ENCODE measurements around the gene SOX13.
"Not testable (repeated sequence)": the region's sequence is repeated elsewhere in the genome, so short reads cannot be mapped to it uniquely, and the experiment has no call there.

SOX13 gene

DNA sequence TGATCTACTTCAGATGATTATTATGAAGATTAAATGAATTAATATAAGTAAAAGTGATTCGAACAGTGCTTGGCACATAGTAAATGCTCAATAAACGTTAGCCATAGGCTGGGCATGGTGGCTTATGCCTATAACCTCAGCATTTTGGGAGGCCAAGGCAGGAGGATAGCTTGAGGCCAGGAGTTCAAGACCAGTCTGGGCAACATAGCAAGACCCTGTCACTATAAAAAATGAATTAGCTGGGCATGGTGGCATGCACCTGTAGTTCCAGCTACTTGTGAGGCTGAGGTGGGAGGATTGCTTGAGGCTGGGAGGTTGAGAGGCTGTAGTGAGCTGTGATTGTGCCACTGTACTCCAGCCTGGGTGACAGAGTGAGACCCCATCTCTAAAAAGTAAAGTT, 26.8 kb downstream of the SOX13 start:
- in situ Hi-C loops (cut with MboI; ENCODE audit: low pct_unique_long_range_greater_than_20kb, low sequenced_read_pairs); DNase-seq: not testable (repeated sequence)

DNA sequence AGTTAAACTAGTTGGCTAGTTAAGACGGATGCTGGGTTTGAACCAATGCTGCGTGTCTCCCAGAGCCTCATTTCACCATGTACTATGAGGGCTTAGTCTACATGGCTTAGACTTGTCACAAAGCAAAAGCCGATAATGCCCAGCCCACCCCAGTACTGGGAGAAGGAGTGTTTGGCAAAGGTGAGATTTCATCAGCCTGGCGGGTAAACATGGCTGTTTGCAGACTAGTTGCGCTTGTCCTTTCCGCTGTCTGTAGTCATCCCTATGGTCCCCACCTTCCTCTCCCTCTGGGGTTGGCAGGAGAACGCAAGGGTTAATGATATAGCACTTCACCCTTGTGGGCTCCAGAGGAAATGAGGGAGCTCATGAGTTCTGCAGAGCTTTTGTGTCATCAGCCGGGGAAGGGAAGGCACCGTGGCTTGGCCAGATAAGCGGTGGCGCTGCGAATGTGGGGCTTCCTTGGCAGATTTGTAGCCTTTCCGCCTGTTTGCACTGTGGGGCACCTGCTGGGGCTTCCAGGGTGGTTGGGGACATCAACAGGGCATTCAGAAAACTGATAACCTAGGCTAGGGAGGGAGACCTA, 29.2 kb downstream of the SOX13 start:
- DNase-seq, result peak; percentile 12
- in situ Hi-C loops (cut with MboI; ENCODE audit: low pct_unique_long_range_greater_than_20kb, low sequenced_read_pairs), result no loop called here

DNA sequence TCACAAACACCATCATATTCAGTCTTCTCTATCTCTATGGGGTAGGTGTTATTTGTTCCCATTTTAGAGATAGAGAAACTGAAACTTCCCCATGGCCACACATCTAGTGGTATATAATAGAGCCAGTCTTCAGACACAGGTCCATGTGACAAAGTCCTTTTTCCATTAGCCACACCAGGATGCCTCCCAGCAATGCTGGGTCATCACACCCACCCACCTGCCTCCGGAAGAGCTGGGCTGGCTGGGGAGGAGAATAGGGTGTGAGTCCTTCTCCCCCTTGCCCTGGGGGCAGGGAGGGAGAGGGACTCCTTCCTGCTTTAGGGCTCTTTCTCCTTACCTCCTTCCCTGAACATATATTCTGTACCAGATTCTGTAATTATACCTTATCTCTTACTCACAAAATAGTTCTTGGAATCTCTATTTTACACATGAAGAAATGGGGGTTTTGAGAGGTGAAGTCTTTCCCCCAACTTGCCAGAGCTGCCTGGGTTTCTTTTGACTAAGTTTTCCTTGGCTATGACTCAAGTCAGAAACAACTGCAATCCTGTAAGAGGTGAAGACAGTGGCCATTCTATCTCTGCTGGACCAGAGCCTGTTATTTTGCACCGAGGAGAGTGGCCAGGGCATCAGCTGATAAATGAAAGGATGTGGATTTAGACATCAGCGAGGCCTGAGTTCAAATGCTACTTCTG, 30.0 kb downstream of the SOX13 start:
- in situ Hi-C loops (cut with MboI; ENCODE audit: low pct_unique_long_range_greater_than_20kb, low sequenced_read_pairs), result no loop called here
- no peak for DNase-seq

DNA sequence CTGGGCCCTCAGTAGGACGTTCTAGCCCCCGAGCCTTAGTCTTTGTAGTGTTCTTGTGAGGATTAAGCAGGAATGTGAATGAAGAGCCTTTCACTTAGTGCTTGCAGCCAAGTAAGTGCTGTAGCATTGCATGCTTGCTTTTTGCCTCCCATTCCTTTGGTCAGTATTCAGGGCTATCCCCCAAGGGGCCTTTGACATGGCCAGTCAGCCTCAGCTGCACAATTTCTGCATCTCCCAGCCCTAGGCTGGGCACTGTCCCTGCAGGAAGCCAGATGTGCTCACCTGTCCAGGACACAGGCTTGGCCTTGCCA, 30.5 kb downstream of the SOX13 start:
- no peak for DNase-seq
- in situ Hi-C loops (cut with MboI; ENCODE audit: low pct_unique_long_range_greater_than_20kb, low sequenced_read_pairs), result no loop called here

GRCh38 chr1:204104331-204105130, 31.6 kb downstream of the SOX13 start:
- in situ Hi-C loops (cut with MboI; ENCODE audit: low pct_unique_long_range_greater_than_20kb, low sequenced_read_pairs), result no loop called here

GRCh38 chr1:204105131-204105515, 32.2 kb downstream of the SOX13 start:
- DNase-seq, result no peak
- in situ Hi-C loops (cut with MboI; ENCODE audit: low pct_unique_long_range_greater_than_20kb, low sequenced_read_pairs), result no loop called here

More at GRCh38 chr1:204104331-204105130, 31.6 kb downstream of the SOX13 start:
- DNase-seq, result no peak

DNA sequence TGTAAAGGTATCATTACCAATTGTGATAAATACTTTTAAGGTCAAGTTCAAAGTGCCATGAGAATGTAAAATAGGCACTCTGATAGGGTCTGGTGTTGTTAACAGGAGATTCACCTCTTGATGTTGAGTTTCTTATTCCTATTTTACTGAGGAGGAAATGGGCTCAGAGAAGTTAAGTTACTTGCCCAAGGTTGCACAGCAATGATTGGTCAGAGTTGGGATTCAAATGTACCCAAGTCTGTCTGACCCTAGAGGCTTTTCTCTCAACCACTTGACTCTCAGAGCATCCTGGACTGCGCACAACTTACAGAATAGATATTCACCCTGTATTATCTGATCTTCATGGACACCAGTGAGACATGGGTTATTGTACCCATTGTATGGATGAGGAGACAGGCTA, 33.9 kb downstream of the SOX13 start:
- no peak for DNase-seq
- in situ Hi-C loops (cut with MboI; ENCODE audit: low pct_unique_long_range_greater_than_20kb, low sequenced_read_pairs), result no loop called here

DNA sequence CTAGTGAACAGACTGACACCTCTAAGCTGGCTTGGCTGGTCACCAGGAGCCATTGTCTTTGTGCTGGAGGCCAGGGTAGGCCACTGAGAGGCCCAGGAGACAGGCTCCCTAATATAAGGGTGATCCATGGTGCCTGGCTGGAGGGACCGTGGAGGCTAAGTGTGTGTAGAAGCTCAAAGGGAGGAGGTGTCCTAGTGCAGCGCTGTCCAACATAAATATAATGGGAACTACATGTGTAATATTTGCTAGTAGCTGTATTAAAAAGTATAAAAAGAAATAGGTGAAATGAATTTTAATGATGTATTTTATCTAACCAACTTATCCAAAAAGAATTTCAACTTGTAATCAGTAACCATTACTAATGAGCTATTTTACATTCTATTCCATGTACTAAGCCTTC, 35.0 kb downstream of the SOX13 start:
- DNase-seq, result no peak
- in situ Hi-C loops (cut with MboI; ENCODE audit: low pct_unique_long_range_greater_than_20kb, low sequenced_read_pairs), result no loop called here

DNA sequence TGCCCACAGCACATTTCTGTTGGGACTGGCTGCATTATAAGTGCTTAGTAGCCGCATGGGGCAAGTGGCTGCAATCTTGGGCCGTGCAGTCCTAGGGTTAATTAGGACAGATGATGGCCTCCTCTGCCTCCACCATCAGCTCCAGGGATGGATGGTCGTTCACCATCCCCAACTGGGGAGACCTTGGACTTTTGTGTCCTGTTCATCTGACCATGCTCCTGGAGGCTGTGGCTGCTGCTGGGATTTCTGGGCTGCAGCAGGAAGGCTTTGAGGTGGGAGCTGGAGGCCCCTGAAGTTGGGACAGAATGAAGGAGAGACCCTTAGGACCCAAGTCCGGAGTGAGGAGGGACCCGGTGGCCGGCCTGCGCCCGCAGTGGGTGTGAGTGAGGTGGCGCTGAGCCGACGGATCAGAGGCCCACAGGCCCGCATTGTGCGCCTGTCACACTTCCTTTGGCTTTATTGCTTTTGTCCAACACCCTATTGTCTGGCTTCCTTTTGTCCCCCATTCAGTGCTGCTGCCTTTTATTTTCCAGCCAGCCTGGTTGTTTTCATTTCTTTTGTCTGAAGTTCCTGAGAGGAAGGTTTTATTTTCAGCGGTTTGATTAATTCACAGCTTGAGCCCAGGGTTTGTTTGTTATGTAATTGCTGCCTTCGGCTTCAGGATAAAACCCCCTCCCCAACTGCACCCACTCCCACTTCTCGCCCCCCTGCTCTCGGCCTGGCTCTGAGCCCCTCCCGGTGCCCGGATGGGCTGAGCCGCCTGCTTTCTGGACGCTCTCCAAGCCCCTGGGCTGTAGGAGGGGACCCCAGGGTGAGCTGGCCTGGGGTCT, 35.6 kb downstream of the SOX13 start:
- in situ Hi-C loops (cut with MboI; ENCODE audit: low pct_unique_long_range_greater_than_20kb, low sequenced_read_pairs), result no loop called here

GRCh38 chr1:204110894-204111633, 38.1 kb downstream of the SOX13 start:
- DNase-seq, result no peak
- in situ Hi-C loops (cut with MboI; ENCODE audit: low pct_unique_long_range_greater_than_20kb, low sequenced_read_pairs), result no loop called here

More for the DNA sequence above, 35.6 kb downstream of the SOX13 start:
- no peak for DNase-seq

DNA sequence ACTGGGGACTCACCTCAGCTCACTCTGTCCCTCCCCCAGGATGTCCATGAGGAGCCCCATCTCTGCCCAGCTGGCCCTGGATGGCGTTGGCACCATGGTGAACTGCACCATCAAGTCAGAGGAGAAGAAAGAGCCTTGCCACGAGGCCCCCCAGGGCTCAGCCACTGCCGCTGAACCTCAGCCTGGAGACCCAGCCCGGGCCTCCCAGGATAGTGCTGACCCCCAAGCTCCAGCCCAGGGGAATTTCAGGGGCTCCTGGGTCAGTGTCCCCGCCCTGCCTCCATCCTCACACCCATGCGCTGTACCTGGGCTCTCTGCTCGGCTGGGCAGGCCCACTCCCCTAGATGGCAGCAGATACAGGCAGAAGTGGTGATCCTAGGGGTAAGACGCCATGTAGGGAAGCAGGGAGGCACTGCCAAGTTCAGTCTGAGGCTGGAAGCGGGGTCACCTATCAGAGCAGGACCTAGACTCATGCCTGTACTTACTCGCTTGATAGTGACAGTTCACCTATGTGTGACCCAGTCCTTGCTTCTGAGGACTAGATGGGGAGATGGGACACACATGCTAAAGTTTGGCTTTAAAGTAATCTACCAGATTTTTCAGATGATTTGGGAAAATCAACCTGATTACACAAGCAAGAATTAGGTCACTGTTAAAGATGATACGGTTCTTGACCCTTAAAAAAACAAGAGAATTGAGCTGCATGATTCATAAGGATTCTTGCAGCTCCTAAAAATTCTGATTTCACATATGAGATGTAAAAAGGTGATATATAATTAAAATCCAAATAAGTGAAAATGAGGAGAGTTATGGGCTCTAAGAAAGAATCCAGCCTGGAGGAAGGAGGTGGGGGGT, 40.2 kb downstream of the SOX13 start:
- DNase-seq, result no peak

GRCh38 chr1:204113896-204114295, 41.0 kb downstream of the SOX13 start:
- in situ Hi-C loops (cut with MboI; ENCODE audit: low pct_unique_long_range_greater_than_20kb, low sequenced_read_pairs), result no loop called here
- no peak for DNase-seq

More for the DNA sequence above, 40.2 kb downstream of the SOX13 start:
- in situ Hi-C loops (cut with MboI; ENCODE audit: low pct_unique_long_range_greater_than_20kb, low sequenced_read_pairs), result no loop called here

GRCh38 chr1:204114606-204115005, 41.7 kb downstream of the SOX13 start:
- DNase-seq, result peak; percentile 53
- in situ Hi-C loops (cut with MboI; ENCODE audit: low pct_unique_long_range_greater_than_20kb, low sequenced_read_pairs), result no loop called here

DNA sequence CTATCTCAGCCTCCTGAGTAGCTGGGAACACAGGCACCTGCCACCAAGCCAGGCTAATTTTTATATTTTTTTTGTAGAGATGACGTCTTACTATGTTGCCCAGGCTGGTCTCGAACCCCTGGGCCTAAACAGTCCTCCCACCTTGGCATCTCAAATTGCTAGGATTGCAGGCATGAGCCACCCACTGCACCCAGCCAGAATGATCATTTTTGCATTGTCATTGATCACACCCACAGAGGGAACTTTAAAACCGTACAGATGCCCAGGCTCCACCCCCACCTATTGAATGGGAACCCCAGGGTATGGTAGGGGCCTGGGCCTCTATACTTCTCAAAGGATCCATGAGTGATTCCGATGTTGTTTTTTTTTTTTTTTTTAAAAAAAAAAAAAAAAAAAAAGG, 42.2 kb downstream of the SOX13 start:
- no peak for DNase-seq
- in situ Hi-C loops (cut with MboI; ENCODE audit: low pct_unique_long_range_greater_than_20kb, low sequenced_read_pairs), result no loop called here

DNA sequence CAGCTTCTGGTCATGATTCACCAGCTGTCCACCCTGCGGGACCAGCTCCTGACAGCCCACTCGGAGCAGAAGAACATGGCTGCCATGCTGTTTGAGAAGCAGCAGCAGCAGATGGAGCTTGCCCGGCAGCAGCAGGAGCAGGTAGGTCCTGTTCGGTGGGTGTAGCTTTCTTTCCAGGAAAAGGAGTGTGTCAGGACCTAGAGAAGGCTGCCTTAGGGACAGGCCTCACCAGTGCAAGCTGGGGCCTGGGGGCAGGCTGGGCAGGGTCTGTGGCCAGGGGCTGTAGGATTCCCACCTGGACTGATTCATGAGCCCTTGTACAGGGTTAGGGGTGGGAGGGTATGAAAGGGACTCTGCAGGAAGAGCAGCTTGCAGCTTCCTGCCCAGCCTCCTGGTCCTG, 43.6 kb downstream of the SOX13 start:
- in situ Hi-C loops (cut with MboI; ENCODE audit: low pct_unique_long_range_greater_than_20kb, low sequenced_read_pairs), result no loop called here

DNA sequence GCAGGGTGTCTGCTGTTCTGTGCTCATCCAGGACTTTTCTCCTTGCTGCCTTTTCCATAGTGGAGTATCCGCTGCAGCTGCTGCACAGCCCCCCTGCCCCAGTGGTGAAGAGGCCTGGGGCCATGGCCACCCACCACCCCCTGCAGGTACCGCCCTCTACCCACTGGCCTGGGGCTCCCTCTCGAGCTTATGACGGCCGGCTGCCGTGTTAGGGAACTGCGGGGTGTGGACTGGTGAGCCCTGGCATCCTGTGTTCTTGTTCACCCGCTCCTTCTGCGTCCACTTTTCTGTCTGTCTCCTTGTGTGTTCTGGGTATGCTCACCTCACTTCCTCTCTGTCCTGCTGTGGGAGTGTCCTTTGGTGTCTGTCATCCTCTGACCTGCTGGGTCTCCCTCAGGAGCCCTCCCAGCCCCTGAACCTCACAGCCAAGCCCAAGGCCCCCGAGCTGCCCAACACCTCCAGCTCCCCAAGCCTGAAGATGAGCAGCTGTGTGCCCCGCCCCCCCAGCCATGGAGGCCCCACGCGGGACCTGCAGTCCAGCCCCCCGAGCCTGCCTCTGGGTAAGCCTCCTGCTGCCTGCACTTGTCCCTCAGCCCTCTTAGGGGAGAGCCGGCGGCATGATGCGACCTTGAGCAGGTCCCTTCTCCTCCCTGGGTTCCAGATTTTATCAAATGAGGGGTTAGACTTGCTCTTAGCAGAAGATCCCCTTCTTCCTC, 49.1 kb downstream of the SOX13 start:
- in situ Hi-C loops (cut with MboI; ENCODE audit: low pct_unique_long_range_greater_than_20kb, low sequenced_read_pairs), result loop anchor here (10.0 kb wide), 1 partner anchor 247 kb away; no protein-coding TSS in a partner anchor
- no peak for DNase-seq

More for the DNA sequence above, 43.6 kb downstream of the SOX13 start:
- DNase-seq, result no peak

DNA sequence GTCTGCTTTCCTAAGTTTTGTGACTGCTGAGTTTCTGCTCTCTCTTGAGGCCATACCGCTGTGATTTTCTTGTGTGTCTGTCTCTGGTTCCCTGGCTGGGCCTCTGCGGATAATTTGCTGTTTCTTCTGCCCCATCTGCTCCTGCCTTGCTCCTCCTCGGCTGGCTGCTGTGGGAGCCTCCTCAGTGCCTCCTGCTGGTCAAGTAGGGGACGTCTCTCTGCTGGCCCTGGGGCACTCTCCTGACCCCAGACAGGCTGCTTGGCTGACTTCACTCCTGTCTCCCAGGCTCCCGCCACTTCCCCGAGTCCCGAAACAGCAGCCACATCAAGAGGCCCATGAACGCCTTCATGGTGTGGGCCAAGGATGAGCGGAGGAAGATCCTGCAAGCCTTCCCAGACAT, 50.5 kb downstream of the SOX13 start:
- DNase-seq, result no peak
- in situ Hi-C loops (cut with MboI; ENCODE audit: low pct_unique_long_range_greater_than_20kb, low sequenced_read_pairs), result loop anchor here (10.0 kb wide), 1 partner anchor 249 kb away; no protein-coding TSS in a partner anchor

Data from KBM-7 (cell line).